HG03045 (cell line): ENCODE results near the gene C1GALT1C1L.
"Not testable (repeated sequence)": the region's sequence is repeated elsewhere in the genome, so short reads cannot be mapped to it uniquely, and the experiment has no call there.

ENCODE experiments used
- ATAC-seq: cut with Tn5 transposase; IDR thresholded peaks from one replicate; pipeline ENCODE4 v1.9.1; 2021; ENCODE audit warnings: mild to moderate bottlenecking, moderate library complexity; ENCODE audit not compliant: unreplicated experiment

The C1GALT1C1L gene

DNA sequence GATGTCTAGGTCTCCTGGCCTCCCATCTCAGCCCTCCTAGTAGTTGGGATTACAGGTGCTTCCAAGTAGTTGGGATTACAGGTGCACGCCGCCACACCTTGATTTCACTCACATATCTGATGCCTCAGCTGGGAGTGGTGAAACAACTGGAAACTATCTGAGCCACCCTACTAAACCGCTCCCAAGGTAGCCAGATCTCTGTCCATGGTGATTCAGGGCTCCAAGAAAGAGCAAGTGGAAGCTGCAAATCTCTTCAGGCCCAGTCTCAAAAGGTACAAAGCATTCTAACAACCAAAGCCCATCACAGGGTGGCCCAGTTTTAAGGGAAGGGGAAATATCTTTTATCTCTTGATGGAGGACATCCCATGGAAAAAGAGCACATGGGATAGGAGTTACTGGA lies 19.0 kb downstream of the C1GALT1C1L start:
- ATAC-seq, result no peak

DNA sequence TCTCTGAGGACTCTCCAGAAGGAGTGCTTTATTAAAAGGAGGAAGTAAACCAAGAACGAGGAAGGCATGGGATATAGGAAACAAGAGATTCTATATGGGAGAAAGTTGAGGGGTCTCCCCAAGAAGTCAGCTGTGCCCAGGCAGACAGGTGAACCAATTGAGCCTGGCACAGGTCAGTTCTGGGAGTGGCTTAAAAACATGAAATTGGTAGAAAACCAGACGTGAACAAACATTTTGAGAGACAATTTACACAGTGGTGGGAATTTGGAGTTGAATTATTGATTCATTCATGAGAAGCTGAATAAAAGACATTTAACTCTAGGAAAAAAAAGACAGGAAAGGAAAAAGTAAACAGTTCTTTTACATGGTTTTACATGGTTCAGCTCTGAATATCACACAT lies 22.7 kb downstream of the C1GALT1C1L start:
- ATAC-seq, result no peak

DNA sequence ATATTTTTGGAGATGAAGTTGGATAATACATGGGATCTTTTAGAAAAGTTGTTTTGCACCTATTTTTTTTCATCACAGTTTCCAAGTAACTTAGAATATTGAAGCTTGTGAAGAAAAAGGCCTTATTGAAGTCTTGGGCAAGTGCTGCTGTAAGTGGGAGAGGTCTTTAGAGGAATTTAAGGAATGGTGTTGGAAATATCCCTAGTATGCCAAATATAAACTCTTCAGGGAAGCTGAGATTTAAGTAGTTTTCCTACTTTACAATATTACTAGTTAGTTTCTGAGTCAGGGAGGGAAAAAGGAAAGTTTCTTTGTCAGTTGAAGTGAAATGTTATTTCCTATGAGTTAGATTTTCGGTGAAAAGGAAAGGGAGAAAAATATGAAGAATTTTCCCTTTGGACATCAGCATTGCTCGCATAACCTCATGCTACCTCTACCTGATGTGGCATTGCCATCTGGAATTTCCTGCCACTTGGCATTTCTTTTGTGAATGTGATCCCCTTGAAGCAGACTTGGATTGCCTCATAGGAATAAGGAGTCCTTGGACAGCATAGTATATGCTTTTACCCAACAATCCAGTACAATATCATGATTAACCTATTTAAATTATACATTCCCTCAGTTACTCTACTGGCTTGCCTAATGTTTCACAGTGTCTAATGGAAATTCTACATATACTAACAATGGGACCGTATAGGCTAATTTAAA lies 27.1 kb downstream of the C1GALT1C1L start:
- ATAC-seq, result no peak

DNA sequence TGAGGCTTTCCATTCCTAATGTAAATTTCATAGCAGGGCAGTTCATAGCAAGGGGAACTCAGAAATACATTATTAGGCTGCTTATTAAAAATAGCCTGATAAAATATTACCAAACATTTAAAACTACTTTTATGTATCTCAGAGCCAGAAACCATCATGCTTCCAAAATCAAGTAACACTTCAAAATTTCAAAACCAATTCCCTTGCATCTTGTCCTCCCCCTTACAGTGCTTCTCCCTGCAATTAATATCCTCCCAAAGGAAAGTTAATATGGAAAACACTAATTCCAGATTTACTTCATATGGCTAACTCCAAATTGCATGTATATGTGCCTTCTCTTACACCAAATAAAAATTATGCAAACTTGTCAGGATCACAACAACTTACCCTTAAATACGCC lies 32.5 kb downstream of the C1GALT1C1L start:
- ATAC-seq, result no peak

- no peak for ATAC-seq
These were observed 33.9 kb downstream of the C1GALT1C1L start for GRCh38 chr2:43642363-43642762.

- ATAC-seq, result peak; percentile 100
These were observed 39.0 kb downstream of the C1GALT1C1L start, which contains the start of gene PLEKHH2 for GRCh38 chr2:43637030-43637803. PLEKHH2 (plus strand) TSS chr2:43637260; CDS start chr2:43644674, 7,414 bp downstream.

DNA sequence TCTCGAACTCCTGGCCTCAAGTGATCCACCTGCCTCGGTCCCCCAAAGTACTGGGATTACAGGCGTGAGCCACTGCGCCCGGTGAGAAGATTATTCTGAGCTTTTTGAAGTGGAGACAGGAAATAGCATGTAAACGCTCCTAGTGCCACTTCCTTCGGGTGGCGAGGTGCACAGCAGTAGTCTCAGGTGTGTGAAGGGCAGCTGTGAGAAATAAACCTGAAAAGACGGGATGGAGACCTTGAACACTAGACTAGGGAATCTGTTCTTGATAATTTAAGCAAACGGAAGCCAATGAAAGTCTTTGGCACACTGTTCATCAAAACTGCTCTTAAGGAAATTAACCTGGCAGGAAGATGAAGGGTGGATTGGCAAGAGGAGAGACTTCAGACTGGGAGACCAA lies 39.6 kb downstream of the C1GALT1C1L start:
- ATAC-seq, result no peak

DNA sequence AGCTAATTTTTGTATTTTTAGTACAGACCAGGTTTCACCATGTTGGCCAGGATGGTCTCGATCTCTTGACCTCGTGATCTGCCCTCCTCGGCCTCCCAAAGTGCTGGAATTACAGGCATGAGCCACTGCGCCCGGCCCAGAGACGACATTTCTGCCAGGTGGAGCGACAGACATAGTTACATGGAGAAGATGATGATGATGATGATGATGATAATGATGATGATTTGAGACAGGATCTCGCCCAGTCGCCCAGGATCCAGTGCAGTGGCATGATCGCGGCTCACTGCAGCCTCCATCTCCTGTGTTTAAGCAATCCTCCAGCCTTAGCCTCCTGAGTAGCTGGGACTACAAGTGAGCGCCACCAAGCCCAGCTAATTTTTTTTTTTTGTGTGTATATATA lies 40.1 kb downstream of the C1GALT1C1L start:
- not testable (repeated sequence) for ATAC-seq

DNA sequence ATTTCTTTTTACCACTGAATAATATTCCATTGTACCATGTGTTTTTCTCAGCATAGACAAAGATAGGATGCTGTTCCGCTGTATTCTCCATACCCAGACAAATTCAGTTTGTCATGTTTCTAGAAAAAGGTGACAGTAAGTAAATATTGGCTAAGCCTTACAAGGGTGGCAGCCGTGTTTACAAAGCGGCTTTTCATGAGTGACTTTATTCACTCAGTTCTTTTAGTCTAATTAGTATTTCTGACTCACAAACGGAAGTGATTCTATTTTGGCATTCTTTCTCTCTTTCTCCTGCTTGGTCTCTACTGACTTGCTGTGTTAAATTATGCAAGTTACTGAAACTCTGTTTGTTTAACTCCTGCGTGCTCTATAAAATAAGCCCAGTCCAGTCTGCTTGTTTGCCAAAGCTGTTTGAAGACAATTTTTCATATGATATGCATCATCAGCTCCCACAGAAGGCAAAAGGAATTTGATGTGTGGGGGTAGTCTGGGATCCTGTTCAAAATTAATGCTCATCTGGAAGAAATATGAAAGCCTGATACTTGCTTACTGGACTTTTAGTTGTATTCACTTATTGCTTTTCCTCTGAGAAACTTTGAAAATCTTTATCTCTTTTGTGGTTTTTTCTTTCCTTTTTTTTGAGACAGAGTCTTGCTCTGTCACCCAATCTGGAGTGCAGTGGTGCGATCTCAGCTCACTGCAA lies 41.5 kb downstream of the C1GALT1C1L start:
- ATAC-seq, result no peak

DNA sequence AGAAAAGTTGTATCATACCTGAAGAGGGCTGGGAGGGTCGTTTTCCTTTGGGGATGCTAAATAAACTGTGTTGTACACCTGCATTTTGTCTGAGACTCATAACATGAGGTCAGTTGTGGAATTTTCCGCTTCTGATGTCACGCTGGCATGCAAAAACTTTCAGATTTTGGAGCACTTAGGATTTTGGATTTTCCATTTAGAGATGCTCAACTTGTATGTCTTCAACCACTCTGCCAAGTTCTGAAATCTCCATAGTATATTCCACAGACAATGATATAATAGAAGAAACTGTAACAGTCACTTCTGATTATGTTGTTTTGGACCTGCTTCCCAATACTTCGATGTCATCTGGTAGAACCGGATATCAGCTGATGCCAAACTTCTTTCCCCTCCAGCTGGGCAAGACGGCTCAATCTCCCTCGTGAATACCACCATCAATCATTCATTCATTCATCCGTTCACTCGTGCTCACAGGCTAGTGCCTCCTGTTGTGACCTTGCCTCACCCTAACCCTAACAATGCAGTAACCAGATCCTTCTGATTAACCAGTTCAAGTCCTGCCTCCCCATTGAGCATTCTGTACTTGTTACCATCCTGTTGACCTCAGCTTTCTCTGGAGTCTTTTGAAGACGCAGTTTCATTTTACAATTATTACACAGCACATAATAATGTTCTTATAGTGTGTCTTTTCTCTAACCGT lies 44.5 kb downstream of the C1GALT1C1L start:
- ATAC-seq, result no peak
